Measurements from ENCODE around the gene ZNF710.
"Not testable (repeated sequence)": the region's sequence is repeated elsewhere in the genome, so short reads cannot be mapped to it uniquely, and the experiment has no call there.

Gene ZNF710

GRCh38 chr15:90058775-90059174, 57.7 kb downstream of the ZNF710 start:
- DNase-seq (ENCODE audit: low read depth in 2 of 3, low spot score in 2 of 3), result no peak

GRCh38 chr15:90059208-90059985, 58.3 kb downstream of the ZNF710 start:
- DNase-seq (ENCODE audit: low read depth in 2 of 3, low spot score in 2 of 3), result peak; percentile 43 to 70 (median 45)

DNA sequence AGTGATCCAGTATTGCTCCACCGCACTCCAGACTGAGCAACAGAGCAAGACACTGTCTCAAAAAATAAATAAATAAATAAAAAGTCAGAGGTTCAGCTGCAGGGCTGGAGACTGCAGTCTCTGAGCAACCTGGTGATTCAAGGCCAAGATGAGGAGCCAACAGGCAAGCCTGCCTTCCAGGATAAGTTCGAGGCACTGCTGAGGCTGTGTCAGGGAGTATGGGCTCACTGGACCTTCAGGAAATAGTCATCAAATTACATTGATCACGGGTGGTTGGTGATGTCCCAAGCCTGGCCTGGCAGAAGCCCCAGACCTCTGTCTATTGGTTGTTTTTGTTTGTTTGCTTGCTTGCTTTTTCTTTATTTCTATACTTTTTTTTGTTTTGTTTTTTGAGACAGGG, 59.7 kb downstream of the ZNF710 start:
- DNase-seq (ENCODE audit: low read depth in 2 of 3, low spot score in 2 of 3), result no peak

DNA sequence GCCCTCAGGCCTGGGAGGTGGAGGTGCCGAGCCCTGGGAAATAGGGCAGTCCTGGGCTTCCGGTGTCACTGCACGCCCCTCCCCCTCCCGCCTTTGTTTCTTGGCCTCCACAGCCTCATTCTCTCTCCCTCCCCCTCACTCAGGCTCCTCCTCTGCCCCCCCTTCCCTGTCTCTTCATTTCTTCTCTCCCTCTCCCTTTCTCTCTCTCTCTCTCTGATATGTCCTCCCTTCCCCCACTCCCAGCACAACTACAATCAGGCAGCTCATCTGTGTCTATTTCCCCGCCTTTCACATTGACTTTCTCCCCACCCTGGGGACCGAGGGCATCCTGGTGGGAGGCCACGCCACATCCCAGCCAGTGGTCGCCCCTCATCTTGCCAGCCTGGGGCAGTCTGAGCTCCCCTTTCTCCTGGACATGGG, 60.9 kb downstream of the ZNF710 start:
- DNase-seq (ENCODE audit: low read depth in 2 of 3, low spot score in 2 of 3), result no peak

DNA sequence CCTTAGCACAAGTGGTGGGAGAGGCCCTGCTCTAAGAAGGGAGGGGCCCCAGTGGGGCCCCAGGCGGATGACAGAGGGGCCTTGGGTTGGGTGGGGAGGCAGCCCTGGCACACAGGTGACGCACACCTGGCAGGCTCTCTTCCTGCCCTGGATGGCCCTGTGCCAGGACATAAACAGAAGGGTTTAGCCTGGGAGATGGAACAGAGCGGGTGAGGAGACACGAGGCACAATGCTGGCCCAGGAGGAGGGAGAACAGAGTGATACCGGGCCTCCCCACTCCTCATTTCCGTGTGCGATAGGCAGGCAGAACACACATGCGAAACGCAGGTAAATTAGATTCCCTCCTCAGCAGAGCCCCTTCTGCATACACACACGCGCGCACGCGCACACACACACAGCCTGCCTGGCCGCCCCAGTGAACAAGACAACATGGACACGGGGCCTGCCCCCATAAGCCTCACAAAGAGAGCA, 61.4 kb downstream of the ZNF710 start:
- no peak for DNase-seq (ENCODE audit: low read depth in 2 of 3, low spot score in 2 of 3)

GRCh38 chr15:90062973-90063769, 62.0 kb downstream of the ZNF710 start:
- no peak for DNase-seq (ENCODE audit: low read depth in 2 of 3, low spot score in 2 of 3)

- no peak for DNase-seq (ENCODE audit: low read depth in 2 of 3, low spot score in 2 of 3)
Observed at GRCh38 chr15:90063770-90064247, 62.7 kb downstream of the ZNF710 start.

DNA sequence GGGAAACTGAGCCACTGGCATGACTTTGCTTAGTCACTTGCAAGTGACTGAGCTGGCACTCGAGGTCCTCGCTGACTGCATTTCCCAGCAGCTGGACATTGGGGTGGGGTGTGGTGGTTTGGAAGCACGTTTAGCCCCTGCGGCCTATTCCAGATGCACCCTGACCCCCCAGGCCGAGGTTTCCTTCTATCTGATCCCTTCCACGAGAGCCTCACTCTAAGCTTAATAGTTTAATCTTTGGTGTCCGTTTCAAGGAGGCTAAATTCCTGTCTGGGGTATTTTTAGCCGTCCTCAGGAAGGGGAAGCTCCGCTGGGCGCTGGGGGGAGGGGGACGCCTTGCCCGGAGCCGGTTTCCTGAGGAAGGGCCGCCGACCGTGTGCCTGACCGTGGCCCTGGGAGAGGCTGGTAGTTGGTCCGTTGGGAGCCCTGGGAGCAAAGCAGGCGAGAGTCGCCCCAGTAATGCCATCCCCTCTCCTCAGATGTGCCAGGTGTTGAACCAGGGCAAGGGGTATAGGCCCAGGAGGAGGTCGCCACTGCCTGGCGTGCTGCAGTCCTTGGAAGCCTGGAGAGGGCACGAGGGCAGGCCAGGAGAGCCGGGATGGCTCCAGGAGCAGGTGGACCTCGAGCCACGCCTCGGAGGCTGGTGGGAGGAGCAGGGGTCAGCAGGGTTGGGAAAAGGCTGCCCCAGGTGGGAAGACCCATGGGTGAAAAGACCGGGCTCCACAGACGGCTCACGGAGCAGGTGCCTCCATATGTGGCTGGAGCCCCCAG, 64.0 kb downstream of the ZNF710 start:
- no peak for DNase-seq (ENCODE audit: low read depth in 2 of 3, low spot score in 2 of 3)

GRCh38 chr15:90065682-90066049, 64.5 kb downstream of the ZNF710 start:
- DNase-seq (ENCODE audit: low read depth in 2 of 3, low spot score in 2 of 3), result no peak

DNA sequence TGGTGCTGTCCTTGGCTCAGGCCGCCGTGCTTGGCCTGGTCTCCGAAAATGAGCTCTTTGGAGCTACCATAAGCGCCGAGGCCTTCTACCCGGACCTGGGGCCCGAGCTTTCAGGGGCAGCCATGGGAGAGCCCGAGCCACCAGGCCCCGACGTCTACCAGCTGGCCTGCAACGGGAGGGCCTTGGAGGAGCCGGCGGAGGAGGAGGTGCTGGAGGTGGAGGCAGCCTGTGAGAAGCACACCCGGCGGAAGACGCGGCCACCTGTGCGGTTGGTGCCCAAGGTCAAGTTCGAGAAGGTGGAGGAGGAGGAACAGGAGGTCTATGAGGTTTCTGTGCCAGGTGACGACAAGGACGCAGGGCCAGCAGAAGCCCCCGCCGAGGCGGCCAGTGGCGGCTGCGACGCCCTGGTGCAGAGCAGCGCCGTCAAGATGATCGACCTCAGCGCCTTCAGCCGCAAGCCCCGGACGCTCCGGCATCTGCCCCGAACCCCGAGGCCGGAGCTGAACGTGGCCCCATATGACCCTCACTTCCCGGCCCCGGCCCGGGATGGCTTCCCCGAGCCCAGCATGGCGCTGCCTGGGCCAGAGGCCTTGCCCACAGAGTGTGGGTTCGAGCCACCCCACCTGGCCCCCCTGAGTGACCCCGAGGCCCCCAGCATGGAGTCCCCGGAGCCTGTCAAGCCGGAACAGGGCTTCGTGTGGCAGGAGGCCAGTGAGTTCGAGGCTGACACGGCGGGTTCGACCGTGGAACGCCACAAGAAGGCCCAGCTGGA, 66.2 kb downstream of the ZNF710 start:
- DNase-seq (ENCODE audit: low read depth in 2 of 3, low spot score in 2 of 3), result no peak

DNA sequence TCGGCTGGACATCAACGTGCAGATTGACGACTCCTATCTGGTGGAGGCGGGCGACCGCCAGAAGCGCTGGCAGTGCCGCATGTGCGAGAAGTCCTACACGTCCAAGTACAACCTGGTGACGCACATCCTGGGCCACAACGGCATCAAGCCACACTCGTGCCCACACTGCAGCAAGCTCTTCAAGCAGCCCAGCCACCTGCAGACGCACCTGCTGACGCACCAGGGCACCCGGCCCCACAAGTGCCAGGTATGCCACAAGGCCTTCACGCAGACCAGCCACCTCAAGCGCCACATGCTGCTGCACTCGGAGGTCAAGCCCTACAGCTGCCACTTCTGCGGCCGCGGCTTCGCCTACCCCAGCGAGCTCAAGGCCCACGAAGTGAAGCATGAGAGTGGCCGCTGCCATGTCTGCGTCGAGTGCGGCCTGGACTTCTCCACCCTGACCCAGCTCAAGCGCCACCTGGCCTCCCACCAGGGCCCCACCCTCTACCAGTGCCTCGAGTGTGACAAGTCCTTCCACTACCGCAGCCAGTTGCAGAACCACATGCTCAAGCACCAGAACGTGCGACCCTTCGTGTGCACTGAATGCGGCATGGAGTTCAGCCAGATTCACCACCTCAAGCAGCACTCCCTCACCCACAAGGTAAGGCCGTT, 67.0 kb downstream of the ZNF710 start:
- DNase-seq (ENCODE audit: low read depth in 2 of 3, low spot score in 2 of 3), result no peak

- DNase-seq (ENCODE audit: low read depth in 2 of 3, low spot score in 2 of 3), result not testable (repeated sequence)
Observed at GRCh38 chr15:90070623-90071022, 69.5 kb downstream of the ZNF710 start.

DNA sequence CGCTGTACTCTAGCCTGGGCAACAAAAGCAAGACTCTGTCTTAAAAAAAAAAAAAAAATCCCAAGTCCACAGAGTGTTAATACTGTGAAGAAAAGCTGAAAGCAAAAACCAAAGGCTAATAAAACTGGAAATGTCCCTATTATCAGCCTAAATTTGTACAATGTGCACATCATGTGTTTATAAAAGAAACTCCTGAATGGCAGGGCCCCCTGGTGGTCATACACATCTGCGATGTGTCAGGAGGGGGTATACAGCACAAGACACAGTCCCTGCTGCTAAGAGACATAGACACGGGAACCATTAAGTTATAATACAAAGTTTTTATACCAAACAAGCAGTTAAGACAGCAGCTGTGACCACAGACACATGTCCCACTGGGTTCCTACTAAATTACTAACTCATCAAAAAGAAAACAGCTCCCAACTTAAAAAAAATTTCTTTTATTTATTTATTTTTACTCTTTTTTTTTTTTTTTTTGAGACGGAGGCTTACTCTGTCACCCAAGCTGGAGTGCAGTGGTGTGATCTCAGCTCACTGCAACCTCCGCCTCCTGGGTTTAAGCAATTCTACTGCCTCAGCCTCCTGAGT, 70.2 kb downstream of the ZNF710 start:
- peak in 2 of 3 experiments; percentile 31 to 48 for DNase-seq (ENCODE audit: low read depth in 2 of 3, low spot score in 2 of 3)

DNA sequence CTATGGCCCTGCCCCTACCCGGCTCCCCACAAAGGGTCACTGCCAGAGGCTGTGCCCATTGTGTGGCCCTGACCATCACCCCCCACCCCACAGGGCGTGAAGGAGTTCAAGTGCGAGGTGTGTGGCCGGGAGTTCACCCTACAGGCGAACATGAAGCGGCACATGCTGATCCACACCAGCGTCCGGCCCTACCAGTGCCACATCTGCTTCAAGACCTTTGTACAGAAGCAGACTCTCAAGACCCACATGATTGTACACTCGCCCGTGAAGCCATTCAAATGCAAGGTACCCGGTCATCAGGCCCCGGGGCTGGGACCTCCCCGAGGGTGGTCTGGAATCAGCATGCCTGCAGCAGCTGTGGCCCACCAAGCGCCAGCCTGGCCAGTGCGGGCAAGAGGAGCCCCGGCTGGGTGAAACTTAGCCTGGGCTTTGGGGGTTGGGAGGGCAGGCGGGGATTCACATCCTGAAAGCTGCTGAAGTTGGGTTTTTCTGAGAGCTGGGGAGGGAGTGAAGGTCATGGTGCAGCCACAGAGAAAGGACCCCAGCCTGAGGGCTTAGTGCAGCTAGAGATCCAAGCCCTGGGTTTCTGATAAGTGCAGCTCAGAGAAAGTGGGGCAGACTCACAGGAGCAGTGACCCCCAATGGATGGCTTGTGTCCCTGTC, 72.0 kb downstream of the ZNF710 start:
- DNase-seq (ENCODE audit: low read depth in 2 of 3, low spot score in 2 of 3), result no peak

DNA sequence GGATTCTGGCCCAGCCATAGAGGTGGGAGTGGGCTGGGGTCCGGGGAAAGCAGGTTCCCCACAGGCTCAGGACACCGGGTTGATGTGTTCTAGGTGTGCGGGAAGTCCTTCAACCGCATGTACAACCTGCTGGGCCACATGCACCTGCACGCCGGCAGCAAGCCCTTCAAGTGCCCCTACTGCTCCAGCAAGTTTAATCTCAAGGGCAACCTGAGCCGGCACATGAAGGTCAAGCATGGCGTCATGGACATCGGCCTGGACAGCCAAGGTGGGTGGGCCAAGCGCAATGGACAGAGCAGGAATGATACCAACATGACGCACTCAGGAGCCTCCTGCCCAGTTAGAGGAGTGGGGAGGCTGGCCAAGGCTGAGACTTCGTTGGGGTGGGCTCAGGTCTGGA, 72.9 kb downstream of the ZNF710 start:
- no peak for DNase-seq (ENCODE audit: low read depth in 2 of 3, low spot score in 2 of 3)

DNA sequence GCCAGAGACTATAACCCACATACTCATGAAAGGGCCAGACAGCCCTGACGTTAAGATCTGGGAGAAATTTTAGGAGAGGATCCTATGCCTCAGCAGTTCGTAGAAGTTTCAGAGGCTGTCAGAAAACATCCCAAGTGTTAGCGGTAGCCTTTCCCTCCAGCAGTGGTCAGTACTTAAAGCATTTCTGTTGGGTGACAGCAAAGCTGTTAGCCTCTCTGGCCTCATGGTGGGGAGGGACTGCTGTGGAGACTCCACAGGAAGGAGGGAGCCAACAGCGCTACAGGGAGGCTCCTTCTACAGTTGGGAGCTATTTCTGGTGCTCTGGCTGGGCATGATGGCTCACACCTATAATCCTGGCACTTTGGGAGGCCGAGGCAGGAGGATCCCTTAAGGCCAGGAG, 73.8 kb downstream of the ZNF710 start:
- DNase-seq (ENCODE audit: low read depth in 2 of 3, low spot score in 2 of 3), result no peak

- no peak for DNase-seq (ENCODE audit: low read depth in 2 of 3, low spot score in 2 of 3)
Observed at GRCh38 chr15:90075420-90076289, 74.5 kb downstream of the ZNF710 start.

GRCh38 chr15:90076716-90077115, 75.6 kb downstream of the ZNF710 start:
- DNase-seq (ENCODE audit: low read depth in 2 of 3, low spot score in 2 of 3), result no peak

Measured in activated CD8-positive, alpha-beta memory T cell treated with anti-CD3 and anti-CD28 coated beads for 48 hours (primary cell).